Measurements from ENCODE around the gene PRKCH.

The PRKCH gene

GRCh38 chr14:61505815-61506809, 184.7 kb downstream of the PRKCH start:
- DNase-seq (ENCODE audit: low read depth in 2 of 2, low spot score in 1 of 2), result no peak

GRCh38 chr14:61508526-61508925, 187.1 kb downstream of the PRKCH start:
- DNase-seq (ENCODE audit: low read depth in 2 of 2, low spot score in 1 of 2), result no peak

- no peak for DNase-seq (ENCODE audit: low read depth in 2 of 2, low spot score in 1 of 2)
Measured at GRCh38 chr14:61510736-61511557, 189.6 kb downstream of the PRKCH start.

- no peak for DNase-seq (ENCODE audit: low read depth in 2 of 2, low spot score in 1 of 2)
Measured at GRCh38 chr14:61511558-61511948, 190.2 kb downstream of the PRKCH start.

- no peak for DNase-seq (ENCODE audit: low read depth in 2 of 2, low spot score in 1 of 2)
Measured at GRCh38 chr14:61512026-61512834, 190.9 kb downstream of the PRKCH start.

GRCh38 chr14:61513986-61514830, 192.8 kb downstream of the PRKCH start:
- no peak for DNase-seq (ENCODE audit: low read depth in 2 of 2, low spot score in 1 of 2)

- DNase-seq (ENCODE audit: low read depth in 2 of 2, low spot score in 1 of 2), result no peak
Measured at GRCh38 chr14:61514927-61515326, 193.5 kb downstream of the PRKCH start.

GRCh38 chr14:61515436-61516117, 194.2 kb downstream of the PRKCH start:
- DNase-seq (ENCODE audit: low read depth in 2 of 2, low spot score in 1 of 2), result no peak

- DNase-seq (ENCODE audit: low read depth in 2 of 2, low spot score in 1 of 2), result no peak
Measured at GRCh38 chr14:61516118-61516743, 194.9 kb downstream of the PRKCH start.

- no peak for DNase-seq (ENCODE audit: low read depth in 2 of 2, low spot score in 1 of 2)
Measured at GRCh38 chr14:61516964-61517653, 195.7 kb downstream of the PRKCH start.

GRCh38 chr14:61517911-61518384, 196.6 kb downstream of the PRKCH start:
- no peak for DNase-seq (ENCODE audit: low read depth in 2 of 2, low spot score in 1 of 2)

GRCh38 chr14:61518403-61518802, 197.0 kb downstream of the PRKCH start:
- no peak for DNase-seq (ENCODE audit: low read depth in 2 of 2, low spot score in 1 of 2)

- no peak for DNase-seq (ENCODE audit: low read depth in 2 of 2, low spot score in 1 of 2)
Measured at GRCh38 chr14:61519106-61519505, 197.7 kb downstream of the PRKCH start.

GRCh38 chr14:61519735-61520134, 198.4 kb downstream of the PRKCH start:
- no peak for DNase-seq (ENCODE audit: low read depth in 2 of 2, low spot score in 1 of 2)

GRCh38 chr14:61520576-61520975, 199.2 kb downstream of the PRKCH start:
- no peak for DNase-seq (ENCODE audit: low read depth in 2 of 2, low spot score in 1 of 2)

- no peak for DNase-seq (ENCODE audit: low read depth in 2 of 2, low spot score in 1 of 2)
Measured at GRCh38 chr14:61521773-61522172, 200.4 kb downstream of the PRKCH start.

- no peak for DNase-seq (ENCODE audit: low read depth in 2 of 2, low spot score in 1 of 2)
Measured at GRCh38 chr14:61523751-61524150, 202.4 kb downstream of the PRKCH start.

- DNase-seq (ENCODE audit: low read depth in 2 of 2, low spot score in 1 of 2), result no peak
Measured at GRCh38 chr14:61524211-61524806, 202.9 kb downstream of the PRKCH start.
